NCI-H446 treated with DMSO at 0.1 percent for 48 hours (cell line): Measurements from ENCODE around the gene EEF1AKMT4.

Experiments used
- DNase-seq: peaks from one replicate; lab custom pipeline; 2025; lab: John Stamatoyannopoulos, UW

EEF1AKMT4 gene

GRCh38 chr3:184235381-184236032 is 14.0 kb upstream of the EEF1AKMT4 start:
- peak; percentile 30 for DNase-seq

DNA sequence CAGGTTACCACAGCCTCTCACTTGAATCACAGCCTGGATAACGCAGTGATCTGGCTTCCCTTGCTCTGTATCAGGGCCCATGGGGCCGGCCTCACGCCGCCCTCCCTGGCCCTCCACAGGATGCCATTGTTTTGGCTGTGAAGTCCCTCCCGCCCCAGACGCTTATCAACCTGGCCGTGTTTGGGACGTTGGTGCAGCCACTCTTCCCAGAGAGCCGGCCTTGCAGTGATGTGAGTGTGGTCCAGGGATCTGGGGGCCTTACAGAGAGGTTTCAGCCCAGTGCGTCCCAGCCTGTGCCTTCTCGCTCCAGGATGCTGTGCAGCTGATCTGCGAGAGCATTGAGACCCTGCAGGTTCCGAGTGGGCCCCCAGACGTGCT is 13.4 kb upstream of the EEF1AKMT4 start:
- DNase-seq = no peak

DNA sequence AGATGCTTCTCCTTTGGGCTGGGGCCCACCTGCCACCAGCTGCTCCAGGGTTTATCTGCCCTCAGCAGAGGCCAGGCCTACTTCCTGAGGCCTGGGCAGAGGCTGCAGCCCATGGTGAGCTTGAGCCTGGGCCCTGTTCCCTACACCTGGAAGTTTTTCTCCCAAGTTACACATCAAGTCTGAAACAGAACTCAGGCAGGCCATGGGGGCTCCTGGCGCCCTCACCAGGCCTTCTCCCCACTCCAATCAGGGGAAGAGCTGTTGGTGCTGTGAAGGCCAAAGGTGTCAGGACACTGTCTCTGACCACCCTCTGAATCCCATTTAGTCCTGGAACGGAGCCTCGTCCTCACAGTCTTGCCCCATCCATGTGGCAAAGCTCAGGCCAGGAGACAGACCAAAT is 12.8 kb upstream of the EEF1AKMT4 start:
- DNase-seq = no peak

GRCh38 chr3:184237211-184237610 is 12.3 kb upstream of the EEF1AKMT4 start:
- DNase-seq = no peak

GRCh38 chr3:184237807-184238206 is 11.7 kb upstream of the EEF1AKMT4 start:
- no peak for DNase-seq

DNA sequence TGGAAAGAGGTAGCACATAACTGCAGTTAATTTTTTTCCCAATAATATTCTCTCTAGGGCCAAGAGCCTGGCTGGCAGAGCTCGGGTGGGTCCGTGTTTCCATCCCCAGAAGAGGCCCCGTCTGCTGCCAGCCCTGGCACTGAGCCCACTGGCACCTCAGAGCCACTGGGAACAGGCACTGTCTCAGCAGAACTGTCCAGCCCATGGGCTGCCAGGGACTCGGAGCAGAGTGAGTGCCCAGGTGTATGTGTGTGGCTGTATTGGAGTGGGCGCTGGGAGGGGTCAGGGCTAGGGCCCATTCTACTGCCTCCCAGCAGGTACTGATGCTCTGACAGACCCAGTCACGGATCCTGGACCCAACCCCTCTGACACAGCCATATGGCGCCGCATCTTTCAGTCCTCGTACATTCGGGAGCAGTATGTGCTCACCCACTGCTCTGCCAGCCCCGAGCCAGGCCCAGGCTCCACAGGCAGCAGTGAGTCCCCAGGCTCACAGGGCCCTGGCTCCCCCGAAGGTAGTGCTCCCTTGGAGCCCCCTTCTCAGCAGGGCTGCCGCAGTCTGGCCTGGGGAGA is 11.1 kb upstream of the EEF1AKMT4 start:
- peak; percentile 54 for DNase-seq

DNA sequence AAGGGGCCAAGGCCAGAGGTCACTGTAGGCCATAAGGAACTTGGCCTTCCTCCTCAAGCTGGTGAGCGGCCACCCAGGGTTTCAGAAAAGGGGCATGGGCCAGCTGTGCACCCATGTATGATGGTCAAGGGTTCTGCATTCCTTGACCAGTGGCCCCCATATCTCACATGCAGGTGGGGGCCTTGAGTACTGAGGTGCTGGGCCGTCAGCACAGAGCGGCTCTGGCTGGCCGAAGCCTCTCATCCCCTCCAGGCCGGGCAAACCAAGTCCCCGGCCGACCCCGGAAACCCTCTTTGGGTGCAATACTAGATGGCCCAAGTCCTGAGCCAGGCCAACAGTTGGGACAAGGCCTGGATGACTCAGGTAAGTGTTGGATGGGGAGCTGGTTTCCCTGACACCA is 10.3 kb upstream of the EEF1AKMT4 start:
- no peak for DNase-seq

- no peak for DNase-seq
These were observed 9.8 kb upstream of the EEF1AKMT4 start for GRCh38 chr3:184239708-184240107.

DNA sequence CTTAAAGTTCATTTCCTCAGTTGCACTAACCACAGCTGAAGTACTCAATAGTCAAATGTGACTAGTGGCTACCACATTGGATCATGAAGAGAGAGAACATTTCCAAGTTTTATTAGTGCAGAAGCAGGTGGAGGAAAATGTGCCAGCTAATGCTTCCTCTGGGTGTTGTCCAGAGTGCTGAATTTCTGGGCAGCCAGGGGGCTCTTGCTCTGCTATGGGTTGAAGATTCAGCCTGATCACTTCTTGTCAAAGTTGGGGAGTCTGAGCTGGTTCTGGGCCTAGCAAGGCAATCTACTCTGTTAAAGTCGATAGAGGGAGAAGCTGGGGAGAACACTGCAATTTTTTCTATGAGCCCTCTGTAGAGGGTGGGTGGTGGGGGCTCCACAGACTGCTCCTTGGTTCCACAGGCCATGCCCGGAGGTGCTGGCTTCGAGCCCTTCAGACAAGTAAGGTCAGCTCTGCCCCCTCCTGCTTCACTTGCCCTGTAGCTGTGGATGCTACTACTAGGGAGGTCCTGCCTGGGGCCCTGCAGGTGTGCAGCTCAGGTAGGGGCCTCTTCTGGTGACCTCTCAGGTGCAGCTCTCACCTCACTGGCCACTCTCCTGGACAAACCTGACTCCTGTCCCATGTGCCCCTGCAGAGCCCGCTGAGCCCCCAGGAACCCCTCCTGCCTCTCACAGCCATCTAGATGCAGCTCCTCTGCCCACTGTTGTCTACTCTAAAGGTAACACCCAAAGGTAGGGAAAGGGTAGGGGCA is 8.9 kb upstream of the EEF1AKMT4 start:
- DNase-seq = no peak

DNA sequence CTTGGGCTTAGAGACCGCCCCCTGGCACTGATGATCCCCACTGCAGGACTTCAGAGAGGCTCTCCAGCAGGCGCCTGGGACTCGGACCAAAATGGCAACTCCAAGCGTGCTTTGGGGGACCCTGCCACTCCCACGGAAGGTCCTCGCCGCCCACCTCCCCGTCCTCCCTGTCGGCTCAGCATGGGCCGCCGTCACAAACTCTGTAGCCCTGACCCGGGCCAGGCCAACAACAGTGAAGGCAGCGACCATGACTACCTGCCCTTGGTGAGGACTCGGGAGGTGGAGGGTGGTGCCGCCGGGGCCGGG is 8.4 kb upstream of the EEF1AKMT4 start:
- no peak for DNase-seq

DNA sequence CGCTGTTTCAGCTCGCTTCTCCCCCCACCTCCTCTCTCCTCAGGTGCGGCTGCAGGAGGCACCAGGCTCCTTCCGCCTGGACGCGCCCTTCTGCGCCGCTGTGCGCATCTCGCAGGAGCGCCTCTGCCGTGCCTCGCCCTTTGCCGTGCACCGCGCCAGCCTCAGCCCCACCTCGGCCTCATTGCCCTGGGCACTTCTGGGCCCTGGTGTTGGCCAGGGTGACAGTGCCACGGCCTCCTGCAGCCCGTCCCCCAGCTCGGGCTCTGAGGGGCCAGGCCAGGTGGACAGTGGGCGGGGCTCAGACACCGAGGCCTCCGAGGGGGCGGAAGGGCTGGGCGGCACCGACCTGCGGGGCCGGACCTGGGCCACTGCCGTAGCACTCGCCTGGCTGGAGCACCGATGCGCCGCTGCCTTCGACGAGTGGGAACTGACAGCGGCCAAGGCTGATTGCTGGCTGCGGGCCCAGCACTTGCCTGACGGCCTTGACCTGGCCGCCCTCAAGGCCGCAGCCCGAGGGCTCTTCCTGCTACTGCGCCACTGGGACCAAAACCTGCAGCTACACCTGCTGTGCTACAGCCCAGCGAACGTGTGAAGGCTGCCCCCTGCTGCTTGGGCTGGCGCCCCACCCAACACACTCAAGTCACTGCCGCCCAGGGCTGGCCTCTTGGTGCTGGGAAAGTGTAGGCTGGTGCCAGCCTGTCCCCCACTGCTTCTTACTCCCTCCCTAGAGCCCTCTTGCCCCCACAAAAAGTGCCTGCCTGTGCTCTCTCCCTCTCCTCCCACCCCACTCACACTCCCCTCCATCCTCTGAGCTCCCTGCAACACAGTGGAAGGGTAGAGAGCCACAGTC is 7.8 kb upstream of the EEF1AKMT4 start:
- no peak for DNase-seq

DNA sequence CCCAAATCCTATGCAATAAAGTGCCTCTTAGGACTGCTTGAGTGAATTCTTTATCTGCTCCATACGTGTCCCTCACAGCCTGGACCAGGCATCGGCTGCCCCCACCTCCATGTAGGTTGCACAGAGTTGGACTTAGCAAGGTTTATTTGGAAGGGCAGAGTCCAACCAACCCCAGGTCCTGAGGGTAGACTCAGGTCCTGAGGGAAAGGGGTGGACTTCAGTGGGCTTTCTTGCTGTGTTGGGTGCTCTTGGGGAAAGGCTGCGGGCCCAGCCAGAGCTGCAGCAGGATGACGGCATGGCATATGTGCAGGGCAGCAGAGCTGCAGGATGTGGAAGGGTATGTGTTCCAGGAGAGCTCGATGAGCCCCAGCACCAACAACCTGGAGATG is 7.2 kb upstream of the EEF1AKMT4 start:
- no peak for DNase-seq

- peak; percentile 69 for DNase-seq
These were observed 739 bp upstream of the EEF1AKMT4 start, which contains the start of gene ALG3 for GRCh38 chr3:184248454-184249411. TSS of gene ALG3 (minus strand) at chr3:184248962. CDS start at chr3:184248940, 22 bp downstream.

- peak; percentile 72 for DNase-seq
These were observed 826 bp downstream of the EEF1AKMT4 start for GRCh38 chr3:184250167-184250828.

DNA sequence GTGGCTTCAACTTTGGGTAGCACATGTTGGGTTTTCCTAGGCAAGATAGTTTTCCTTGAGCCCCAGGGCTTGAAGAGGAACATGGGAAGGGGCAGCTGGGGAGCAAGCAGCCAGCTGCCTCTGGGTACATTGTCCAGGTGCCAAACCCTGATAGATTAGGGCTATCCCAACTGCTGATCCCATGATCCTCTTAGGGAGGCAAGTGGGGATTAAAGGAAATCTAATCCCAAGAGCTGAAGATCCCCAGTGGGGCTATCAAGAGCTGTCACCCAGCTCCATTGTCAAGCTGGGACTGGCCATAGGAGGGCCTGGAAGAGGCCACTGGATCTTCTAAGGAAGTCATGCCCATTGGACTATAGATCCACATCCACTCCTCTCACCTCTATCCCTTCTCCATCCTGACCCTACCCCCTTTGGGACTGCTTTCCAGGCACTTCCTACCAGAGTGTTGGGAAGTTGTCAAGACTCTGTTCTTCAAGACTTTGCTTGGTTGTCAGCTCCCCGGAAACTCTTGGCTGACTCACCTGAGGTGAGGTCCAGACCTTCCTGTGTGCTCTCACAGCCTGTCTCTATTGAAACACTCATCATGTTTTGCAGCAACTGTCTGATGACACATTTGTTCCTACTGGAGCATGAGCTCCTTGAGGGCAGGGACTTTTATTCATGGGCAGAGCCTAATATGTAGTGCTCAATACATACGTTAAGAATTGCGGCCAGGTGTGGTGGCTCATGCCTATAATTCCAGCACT is 6.0 kb downstream of the EEF1AKMT4 start:
- no peak for DNase-seq

DNA sequence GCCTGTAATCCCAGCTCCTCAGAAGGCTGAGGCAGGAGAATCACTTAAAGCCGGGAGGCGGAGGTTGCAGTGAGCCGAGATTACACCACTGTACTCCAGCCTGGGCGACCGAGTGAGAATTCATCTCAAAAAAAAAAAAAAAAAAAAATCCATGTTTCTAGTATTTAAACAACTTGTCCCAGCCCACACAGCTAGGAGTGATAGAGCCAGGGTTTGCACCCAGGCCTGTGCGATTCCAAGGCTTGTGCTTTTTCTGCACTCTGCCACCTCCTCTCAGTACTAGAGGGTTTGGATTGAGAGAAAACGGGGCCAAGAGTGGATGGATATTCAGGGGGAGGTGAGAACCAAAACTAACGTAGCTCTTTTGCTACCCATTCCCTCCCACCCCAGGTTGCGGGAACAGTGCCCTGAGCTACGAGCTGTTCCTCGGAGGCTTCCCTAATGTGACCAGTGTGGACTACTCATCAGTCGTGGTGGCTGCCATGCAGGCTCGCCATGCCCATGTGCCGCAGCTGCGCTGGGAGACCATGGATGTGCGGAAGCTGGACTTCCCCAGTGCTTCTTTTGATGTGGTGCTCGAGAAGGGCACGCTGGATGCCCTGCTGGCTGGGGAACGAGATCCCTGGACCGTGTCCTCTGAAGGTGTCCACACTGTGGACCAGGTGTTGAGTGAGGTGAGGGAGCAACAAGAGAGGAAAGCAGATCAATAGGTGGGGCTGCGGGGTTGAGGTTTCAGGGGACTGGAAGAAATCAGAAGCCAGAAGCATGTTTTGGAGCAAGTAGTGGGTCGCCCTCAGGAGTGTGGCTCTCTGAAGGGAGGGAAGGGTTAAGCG is 7.8 kb downstream of the EEF1AKMT4 start:
- no peak for DNase-seq

DNA sequence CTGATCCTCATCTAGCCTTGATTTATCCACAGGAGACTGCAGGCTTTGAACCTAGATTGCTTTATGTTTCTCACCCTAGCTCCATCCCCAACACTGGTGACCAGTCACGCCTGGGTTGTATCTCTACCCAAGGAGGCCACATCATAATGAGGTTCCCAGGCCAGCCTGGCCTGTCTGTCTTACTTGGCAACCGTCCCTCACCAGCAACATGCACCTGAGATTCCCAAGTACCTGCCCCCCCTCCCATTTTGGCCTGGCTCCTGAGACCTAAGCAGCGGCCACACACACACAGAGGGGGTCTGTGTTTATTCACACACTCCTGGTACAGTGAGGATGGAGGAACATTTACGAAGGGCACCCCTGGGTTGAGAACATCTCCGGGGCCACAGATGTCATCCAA is 9.5 kb downstream of the EEF1AKMT4 start:
- no peak for DNase-seq

GRCh38 chr3:184259396-184259877 is 10.0 kb downstream of the EEF1AKMT4 start:
- no peak for DNase-seq
